NCI-H1930 (cell line): Measurements from ENCODE around the gene UBQLN1.
"Not testable (repeated sequence)": the region's sequence is repeated elsewhere in the genome, so short reads cannot be mapped to it uniquely, and the experiment has no call there.

Experiments used
- DNase-seq, 2 experiments: peaks; one replicate each; lab custom pipeline; 2025; lab: John Stamatoyannopoulos, UW

Gene UBQLN1

GRCh38 chr9:83707768-83708514, at the start of gene UBQLN1:
UBQLN1 (minus strand) TSS chr9:83707958; CDS start chr9:83707679, 279 bp downstream.
- peak; percentile 83 to 91 for DNase-seq

- DNase-seq: no peak
Observed at GRCh38 chr9:83754383-83754977, 46.7 kb upstream of the UBQLN1 start.

- no peak for DNase-seq
Observed at GRCh38 chr9:83749706-83750105, 41.9 kb upstream of the UBQLN1 start.

- DNase-seq: no peak
Observed at GRCh38 chr9:83744206-83744605, 36.4 kb upstream of the UBQLN1 start.

- DNase-seq: no peak
Observed at GRCh38 chr9:83733739-83734138, 26.0 kb upstream of the UBQLN1 start.

- not testable (repeated sequence) for DNase-seq
Observed at GRCh38 chr9:83728591-83729368, 21.0 kb upstream of the UBQLN1 start.

GRCh38 chr9:83724436-83724835, 16.7 kb upstream of the UBQLN1 start:
- DNase-seq: no peak

- no peak for DNase-seq
Observed at GRCh38 chr9:83722726-83723495, 15.2 kb upstream of the UBQLN1 start.

- no peak for DNase-seq
Observed at GRCh38 chr9:83721509-83721908, 13.8 kb upstream of the UBQLN1 start.

GRCh38 chr9:83715794-83716193, 8.0 kb upstream of the UBQLN1 start:
- no peak for DNase-seq

GRCh38 chr9:83715221-83715620, 7.5 kb upstream of the UBQLN1 start:
- no peak for DNase-seq

- DNase-seq: no peak
Observed at GRCh38 chr9:83714329-83714728, 6.6 kb upstream of the UBQLN1 start.

GRCh38 chr9:83708515-83709158, 879 bp upstream of the UBQLN1 start:
- DNase-seq: peak in 1 of 2 experiments; percentile 44

- DNase-seq: no peak
Observed at GRCh38 chr9:83707518-83707767, 315 bp downstream of the UBQLN1 start.

GRCh38 chr9:83706676-83707517, 861 bp downstream of the UBQLN1 start:
- peak; percentile 23 to 28 for DNase-seq

- not testable (repeated sequence) for DNase-seq
Observed at GRCh38 chr9:83705219-83705651, 2.5 kb downstream of the UBQLN1 start.

GRCh38 chr9:83701769-83702168, 6.0 kb downstream of the UBQLN1 start:
- DNase-seq: no peak

- DNase-seq: no peak
Observed at GRCh38 chr9:83701286-83701685, 6.5 kb downstream of the UBQLN1 start.

GRCh38 chr9:83699615-83700014, 8.1 kb downstream of the UBQLN1 start:
- no peak for DNase-seq

- no peak for DNase-seq
Observed at GRCh38 chr9:83698976-83699585, 8.7 kb downstream of the UBQLN1 start.
